ENCODE data around the gene RTP5.

RTP5 gene

DNA sequence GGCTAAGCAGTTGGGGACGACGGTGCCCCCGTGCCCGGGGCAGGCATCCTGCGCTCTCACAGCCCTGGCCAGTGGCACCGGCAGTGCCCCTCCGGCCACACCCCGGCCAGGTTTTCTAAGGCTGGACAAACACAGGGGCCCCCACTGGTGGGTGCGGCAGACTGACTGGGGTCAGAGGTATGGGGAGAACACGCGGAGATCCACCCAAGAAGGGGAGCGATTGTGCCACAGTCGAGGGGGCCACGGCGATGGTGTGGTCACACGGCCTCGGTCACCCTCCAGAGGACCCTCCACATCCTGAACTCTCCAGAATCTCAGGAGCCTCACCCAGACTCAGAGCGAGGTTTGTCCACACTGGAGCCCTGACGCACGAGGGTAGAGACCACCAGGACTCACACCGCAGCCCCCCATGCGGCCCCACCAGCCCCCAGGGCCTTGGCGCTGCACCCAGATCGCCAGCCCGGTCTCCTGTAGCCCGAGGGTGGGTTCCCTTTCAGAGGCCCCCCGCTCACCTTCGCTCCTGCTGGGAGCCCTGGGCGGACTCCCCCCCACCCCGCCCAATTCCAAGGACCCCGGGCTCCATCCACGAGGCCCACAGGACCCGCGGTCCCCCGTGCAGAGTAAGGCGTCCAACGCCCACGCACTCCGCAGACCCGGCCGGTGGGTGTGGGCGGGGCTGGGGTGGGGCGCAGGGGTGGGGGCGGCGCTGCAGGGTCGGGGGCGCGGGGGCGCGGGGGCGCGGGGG is 26.0 kb upstream of the RTP5 start:
- TF ChIP-seq, protein P1, sequence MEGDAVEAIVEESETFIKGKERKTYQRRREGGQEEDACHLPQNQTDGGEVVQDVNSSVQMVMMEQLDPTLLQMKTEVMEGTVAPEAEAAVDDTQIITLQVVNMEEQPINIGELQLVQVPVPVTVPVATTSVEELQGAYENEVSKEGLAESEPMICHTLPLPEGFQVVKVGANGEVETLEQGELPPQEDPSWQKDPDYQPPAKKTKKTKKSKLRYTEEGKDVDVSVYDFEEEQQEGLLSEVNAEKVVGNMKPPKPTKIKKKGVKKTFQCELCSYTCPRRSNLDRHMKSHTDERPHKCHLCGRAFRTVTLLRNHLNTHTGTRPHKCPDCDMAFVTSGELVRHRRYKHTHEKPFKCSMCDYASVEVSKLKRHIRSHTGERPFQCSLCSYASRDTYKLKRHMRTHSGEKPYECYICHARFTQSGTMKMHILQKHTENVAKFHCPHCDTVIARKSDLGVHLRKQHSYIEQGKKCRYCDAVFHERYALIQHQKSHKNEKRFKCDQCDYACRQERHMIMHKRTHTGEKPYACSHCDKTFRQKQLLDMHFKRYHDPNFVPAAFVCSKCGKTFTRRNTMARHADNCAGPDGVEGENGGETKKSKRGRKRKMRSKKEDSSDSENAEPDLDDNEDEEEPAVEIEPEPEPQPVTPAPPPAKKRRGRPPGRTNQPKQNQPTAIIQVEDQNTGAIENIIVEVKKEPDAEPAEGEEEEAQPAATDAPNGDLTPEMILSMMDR (IDR thresholded peaks at IDR 0.05) = no peak

DNA sequence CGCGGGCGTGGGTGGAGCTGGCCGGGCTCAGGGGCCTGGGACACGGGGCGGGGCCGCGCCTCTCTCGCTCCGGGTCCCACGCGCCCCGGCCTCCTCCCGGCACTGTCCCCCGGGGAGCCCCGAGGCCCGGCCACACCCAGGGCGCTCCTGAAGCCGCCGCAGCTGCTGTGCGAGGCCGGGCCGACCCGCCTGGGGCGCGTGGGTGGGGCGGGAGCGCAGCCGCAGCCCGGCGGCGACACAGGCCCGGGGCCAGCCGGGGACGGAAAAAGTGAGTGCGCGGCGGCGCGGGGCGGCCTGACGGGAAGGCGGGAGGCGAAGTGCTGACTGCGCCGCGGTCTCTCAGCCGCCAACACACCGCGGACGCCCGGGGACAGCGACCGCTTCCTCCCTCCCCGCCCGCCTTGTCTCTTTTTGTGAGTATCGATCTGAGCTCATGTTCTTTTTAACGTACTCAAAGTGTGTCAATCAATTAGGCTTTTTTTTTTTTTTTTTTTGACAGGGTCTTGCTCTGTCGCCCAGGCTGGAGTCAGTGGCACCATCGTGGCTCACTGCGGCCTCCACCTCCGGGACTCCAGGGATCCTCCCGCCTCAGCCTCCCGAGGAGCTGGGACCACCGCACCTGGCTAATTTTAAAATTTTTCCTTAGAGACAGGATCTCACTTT is 25.3 kb upstream of the RTP5 start:
- TF ChIP-seq, protein P1 (IDR thresholded peaks at IDR 0.05) = no peak

DNA sequence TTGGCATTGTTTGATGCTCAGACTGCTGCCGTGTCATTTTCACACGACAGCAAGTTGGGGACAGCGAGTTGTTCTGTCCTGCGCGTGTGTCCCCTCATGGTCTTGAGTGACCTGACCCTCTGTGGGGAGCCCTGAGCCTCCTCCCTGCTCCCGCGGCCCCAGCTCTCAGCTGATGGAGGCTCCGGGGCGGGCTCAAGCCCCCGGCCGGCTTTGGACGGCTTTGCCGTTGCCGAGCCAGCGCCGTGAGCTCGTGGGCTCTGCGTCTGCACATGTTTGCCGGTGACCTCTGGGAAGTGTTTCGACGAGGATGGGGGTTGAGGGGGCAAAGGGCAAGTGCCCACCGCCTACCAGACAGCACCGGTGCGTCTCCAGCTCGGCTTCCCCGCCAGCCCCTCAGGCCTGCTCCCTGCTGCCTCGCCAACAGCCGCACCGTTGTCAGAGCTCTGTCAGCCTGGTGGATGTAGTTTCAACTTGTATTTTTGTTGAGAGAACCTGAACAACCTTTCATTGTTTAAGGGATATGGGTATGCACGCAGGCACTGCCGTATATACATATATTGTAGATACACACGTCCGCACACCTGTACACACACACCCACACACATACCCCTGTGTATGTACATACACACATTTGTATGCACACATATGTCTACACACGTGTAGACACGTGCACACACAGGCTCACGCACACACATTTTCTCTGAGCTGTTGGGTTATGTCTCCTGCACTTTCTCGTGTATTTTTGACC is 24.5 kb upstream of the RTP5 start:
- TF ChIP-seq, protein P1 (IDR thresholded peaks at IDR 0.05) = no peak

DNA sequence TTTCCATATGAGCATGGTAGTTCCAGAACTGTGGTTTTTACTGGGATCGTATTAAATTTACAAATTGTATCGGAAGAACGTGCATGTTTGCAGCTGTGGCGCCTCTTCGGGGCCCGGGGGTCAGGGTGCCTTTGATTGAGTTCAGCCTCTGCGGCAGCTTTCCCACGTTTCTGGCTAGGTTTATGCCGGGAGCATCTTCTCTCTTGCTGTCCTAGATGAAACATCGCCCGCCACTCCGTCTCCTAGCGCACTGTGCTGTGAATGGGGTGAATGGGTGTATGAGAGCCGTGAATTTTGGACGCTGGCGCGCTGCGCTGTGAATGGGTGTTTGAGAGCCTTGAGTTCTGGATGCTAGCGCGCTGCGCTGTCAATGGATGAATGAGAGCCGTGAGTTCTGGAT is 23.1 kb upstream of the RTP5 start:
- TF ChIP-seq, protein P1 (IDR thresholded peaks at IDR 0.05) = no peak

DNA sequence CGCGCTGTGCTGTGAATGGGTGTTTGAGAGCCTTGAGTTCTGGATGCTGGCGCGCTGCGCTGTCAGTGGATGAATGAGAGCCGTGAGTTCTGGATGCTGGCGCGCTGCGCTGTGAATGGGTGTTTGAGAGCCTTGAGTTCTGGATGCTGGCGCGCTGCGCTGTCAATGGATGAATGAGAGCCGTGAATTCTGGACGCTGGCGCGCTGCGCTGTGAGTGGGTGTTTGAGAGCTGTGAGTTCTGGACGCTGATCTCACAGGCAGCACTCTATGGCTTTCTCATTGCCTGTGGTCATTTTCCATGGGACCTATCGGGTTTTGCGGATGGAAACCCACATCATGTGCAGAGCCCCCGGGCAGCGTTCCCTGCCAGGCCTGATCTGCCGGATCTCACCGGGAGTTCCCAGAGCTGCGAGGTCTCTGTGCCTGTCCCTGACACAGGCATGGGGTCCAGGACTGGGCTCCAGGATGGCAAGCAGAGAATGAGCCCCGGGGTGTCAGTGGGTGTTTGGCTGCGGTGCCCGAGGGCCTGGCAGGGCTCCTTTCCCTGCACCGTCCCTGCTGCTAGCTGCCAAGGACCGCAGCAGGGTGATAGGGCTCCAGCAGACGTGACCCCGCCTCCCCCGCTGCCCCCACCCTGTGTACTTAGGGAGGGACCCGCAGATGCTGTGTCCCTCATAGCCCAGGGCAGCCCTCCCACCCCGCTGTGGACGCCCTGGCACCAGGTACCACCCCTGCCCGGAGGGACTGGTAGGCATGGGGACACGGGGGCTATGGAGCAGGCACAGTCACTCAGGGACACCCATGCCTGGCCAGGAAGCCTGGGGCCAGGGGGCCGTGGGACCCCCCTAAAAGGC is 20.5 kb upstream of the RTP5 start:
- TF ChIP-seq, protein P1 (IDR thresholded peaks at IDR 0.05) = no peak

DNA sequence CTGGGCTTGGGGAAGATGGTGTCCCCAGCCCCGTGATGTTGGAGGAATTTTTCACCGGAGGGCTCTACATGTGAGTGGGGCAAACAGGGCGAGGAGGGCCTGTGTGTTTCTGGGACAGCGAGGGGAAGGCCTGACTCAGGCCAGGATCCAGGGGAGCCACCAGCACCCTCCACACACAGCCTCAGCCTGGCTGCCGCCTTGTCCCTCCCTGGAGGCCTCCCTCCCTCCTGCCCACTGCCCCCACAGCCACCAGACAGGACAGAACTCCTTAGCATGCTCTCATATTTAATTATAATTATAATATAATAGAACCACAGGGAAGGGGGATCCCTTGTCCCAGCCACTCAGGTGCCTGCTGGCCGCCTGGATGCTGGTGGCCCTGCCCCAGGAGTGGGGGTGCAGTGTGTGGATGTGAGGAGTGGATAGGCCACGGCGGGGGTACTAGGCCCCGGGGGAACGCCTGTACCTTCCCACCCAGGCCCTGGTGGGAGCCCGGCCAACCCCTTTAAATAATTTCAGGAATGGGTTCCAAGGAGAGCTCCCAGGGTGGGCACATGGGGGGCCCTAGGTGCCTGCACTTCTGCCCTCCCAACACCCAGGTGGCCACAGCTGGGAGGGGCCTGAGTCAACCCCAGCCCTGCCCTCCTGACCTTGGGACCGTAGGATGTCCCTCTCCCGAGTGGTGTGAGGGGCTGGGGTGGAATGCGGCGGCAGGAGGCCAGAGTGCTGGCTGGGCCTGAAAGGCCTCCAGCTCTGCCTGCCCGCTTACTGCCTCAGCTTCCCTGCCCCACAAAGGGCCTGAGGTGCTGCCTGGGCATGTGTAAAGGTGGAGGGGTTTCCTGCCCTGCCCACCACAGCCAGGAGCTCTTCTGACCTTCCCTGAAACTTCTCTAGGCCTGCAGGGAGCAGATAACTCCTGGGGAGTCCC is 19.6 kb upstream of the RTP5 start:
- TF ChIP-seq, protein P1 (IDR thresholded peaks at IDR 0.05) = no peak
